GM23248 (cell line): Measurements from ENCODE around the gene BRAT1. TPM values are rescaled to one million over a fixed set of nuclear protein-coding genes. Genes with fewer than 3 reads are reported as not detected.

ENCODE experiments used
- DNase-seq: peaks from one replicate; pipeline ENCODE4 v3.0.0-alpha.2; 2015
- H2AFZ ChIP-seq: fragments of 200-600 bp; sonication (generic); 2 replicates; pipeline ENCODE4 v1.6.1; 2016; ENCODE audit warnings: antibody characterized with exemption
- H3F3A ChIP-seq: fragments of 200-600 bp; sonication (generic); 2 replicates; pipeline ENCODE4 v1.6.1; 2016; ENCODE audit warnings: mild to moderate bottlenecking, antibody characterized with exemption, mixed run types; ENCODE audit not compliant: insufficient read depth
- H3K27ac ChIP-seq: fragments of 200-600 bp; sonication (generic); 2 replicates; pipeline ENCODE4 v1.5.1; 2016; ENCODE audit warnings: mild to moderate bottlenecking
- H3K27me3 ChIP-seq: fragments of 200-600 bp; sonication (generic); replicated peaks from 2 replicates; pipeline ENCODE4 v1.6.1; 2016; ENCODE audit warnings: mild to moderate bottlenecking; ENCODE audit not compliant: insufficient read depth
- H3K36me3 ChIP-seq: fragments of 200-600 bp; sonication (generic); 2 replicates; pipeline ENCODE4 v1.6.1; 2016; ENCODE audit warnings: low read depth, mild to moderate bottlenecking
- H3K4me1 ChIP-seq: fragments of 200-600 bp; sonication (generic); 2 replicates; pipeline ENCODE4 v1.6.1; 2016; ENCODE audit warnings: mild to moderate bottlenecking; ENCODE audit not compliant: insufficient read depth
- H3K4me2 ChIP-seq: fragments of 200-600 bp; sonication (generic); one replicate; pipeline ENCODE4 v1.6.1; 2016; ENCODE audit warnings: mild to moderate bottlenecking; ENCODE audit not compliant: unreplicated experiment
- H3K4me3 ChIP-seq: fragments of 200-600 bp; sonication (generic); 2 replicates; pipeline ENCODE4 v1.5.1; 2016; ENCODE audit warnings: mild to moderate bottlenecking
- H3K79me2 ChIP-seq: fragments of 200-600 bp; sonication (generic); 2 replicates; pipeline ENCODE4 v1.6.1; 2016; ENCODE audit warnings: mild to moderate bottlenecking; ENCODE audit not compliant: insufficient read depth
- H3K9ac ChIP-seq: fragments of 200-600 bp; sonication (generic); 2 replicates; pipeline ENCODE4 v1.6.1; 2016; ENCODE audit warnings: mild to moderate bottlenecking
- H3K9me2 ChIP-seq: fragments of 200-600 bp; sonication (generic); 2 replicates; pipeline ENCODE4 v1.6.1; 2016; ENCODE audit warnings: mixed run types, mild to moderate bottlenecking, moderate library complexity; ENCODE audit not compliant: insufficient read depth
- H3K9me3 ChIP-seq: fragments of 200-600 bp; sonication (generic); one replicate; pipeline ENCODE4 v1.6.1; 2017; ENCODE audit warnings: low read depth
- H4K20me1 ChIP-seq: fragments of 200-600 bp; sonication (generic); 2 replicates; pipeline ENCODE4 v1.6.0; 2016; ENCODE audit not compliant: insufficient read depth
- EZH2 ChIP-seq: fragments of 200-600 bp; sonication (generic); IDR thresholded peaks from 2 replicates; pipeline ENCODE4 v1.6.1; 2018; ENCODE audit warnings: antibody characterized with exemption, mild to moderate bottlenecking; ENCODE audit not compliant: insufficient read depth, poor library complexity, severe bottlenecking
- EZH2phosphoT487 ChIP-seq: fragments of 200-600 bp; sonication (generic); IDR thresholded peaks from 2 replicates; pipeline ENCODE4 v1.6.1; 2018; ENCODE audit warnings: antibody characterized with exemption, moderate library complexity, mild to moderate bottlenecking, low read depth; ENCODE audit not compliant: insufficient read depth
- WGBS, 2 experiments: methylation state at CpG; one replicate each; pipeline ENCODE4 v1.1.6; 2015 to 2017; ENCODE audit warnings: low lambda C conversion rate in 2 of 2, low coverage in 1 of 2; ENCODE audit errors: missing lambda C conversion rate in 2 of 2; 5-methylcytosine and 5-hydroxymethylcytosine counted together
- in situ Hi-C: fragments of 300-500 bp; cut with MboI; formaldehyde crosslinking; loops from 2 replicates; pipeline ENCODE4 v1.15.0; 2020
- polyA plus RNA-seq: library from polyadenylated mRNA; unstranded; fragments of >200 nt; fragmentation: Nextera tagmentation; extraction: Ambion mirVana; gene quantifications from 2 replicates; pipeline ENCODE4 v1.2.1, GENCODE V29; 2016
- total RNA-seq: library from RNA; depleted of rRNA; stranded (reverse); fragments of >200 nt; shearing (Covaris generic); gene quantifications from 2 replicates; pipeline ENCODE4 v1.2.3, GENCODE V29; 2014

BRAT1 gene
- total and polyA plus RNA-seq, 2 experiments from 2014 or later = 28.6 to 39.7 TPM

- Histone ChIP-seq H3K27me3 (no peaks in the 10 kb centered on the region), H3K4me3 (no peak overlapping the region), H3K4me2 (no peak overlapping the region), H3K9me2 (no peaks in the 10 kb centered on the region), H3K36me3 (no peaks in the 10 kb centered on the region), H3K27ac (no peak overlapping the region), H3K9me3 (no peaks in the 10 kb centered on the region), H3K79me2 (no peaks in the 10 kb centered on the region), H2AFZ (no peak overlapping the region), H3K4me1 (0 out of 2 replicates have a peak, but pooled peaks cover 6% of the 10 kb centered on the region), H3K9ac (no peak overlapping the region), H4K20me1 (no peaks in the 10 kb centered on the region), H3F3A (no peaks in the 10 kb centered on the region)
- TF ChIP-seq EZH2 (no peak), EZH2phosphoT487 (no peak)
- DNase-seq = no peak
- WGBS, 2 experiments = 54 to 62% methylated on average over 13 to 25 of the region's 25 CpGs
- in situ Hi-C loops = no loop called here
These were observed 59.7 kb downstream of the BRAT1 start for GRCh38 chr7:2495418-2496299.

DNA sequence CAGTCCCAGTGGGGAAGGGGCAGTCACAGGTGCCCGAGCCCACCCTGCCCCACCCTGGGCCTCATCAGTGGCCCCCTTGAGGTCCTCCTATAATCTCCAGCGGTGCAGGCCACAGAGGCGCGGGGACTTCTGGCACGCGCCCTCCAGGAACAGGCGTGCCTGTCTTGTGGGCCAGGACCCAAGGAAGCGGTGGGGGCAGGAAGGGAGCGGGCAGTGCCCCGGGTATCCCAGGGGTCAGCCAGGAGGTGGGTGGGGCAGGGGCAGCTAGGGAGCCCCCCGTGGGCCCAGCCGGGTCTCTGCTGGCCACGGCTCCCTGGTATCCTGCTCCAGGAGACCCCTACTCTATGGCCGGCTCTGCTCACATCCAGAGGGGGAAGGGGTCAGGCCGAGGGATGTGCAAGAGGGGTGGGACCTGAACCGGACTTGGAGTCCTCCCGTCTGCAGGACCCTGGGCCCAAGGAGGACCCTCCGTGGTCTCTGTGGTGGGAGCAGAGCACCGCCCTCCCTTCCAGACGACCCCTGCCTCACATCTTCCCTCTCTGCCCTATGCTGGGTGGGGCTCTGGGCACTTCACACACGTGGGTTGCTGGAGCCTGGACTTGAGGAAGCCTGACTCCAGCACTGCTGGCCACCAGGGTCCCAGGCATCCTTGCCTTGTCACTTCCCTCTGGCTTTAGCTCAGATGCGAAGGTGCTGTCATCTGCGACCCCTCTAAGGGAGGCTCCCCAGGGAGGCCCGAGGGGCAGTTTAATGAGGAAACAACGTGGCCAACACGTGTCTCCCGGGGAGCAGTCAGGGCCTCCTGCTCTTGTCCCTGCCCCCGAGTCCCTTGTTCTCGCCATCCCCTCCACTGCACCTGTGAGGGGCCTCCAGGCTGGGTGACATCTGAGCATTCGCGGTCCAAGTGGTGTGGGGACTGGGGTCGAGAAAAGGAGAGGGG lies 60.9 kb downstream of the BRAT1 start:
- WGBS, 2 experiments = 54% methylated on average over 26 to 27 of the region's 32 CpGs
- H3K27me3 ChIP-seq = no peaks in the 10 kb centered on the region
- H2AFZ ChIP-seq = no peak overlapping the region
- H3K27ac ChIP-seq = no peak overlapping the region
- no peaks in the 10 kb centered on the region for H3K9me2 ChIP-seq
- H3K36me3 ChIP-seq = no peaks in the 10 kb centered on the region
- H3K9ac ChIP-seq = no peak overlapping the region
- in situ Hi-C loops = no loop called here
- no peaks in the 10 kb centered on the region for H4K20me1 ChIP-seq
- H3K4me3 ChIP-seq = no peak overlapping the region
- no peak overlapping the region for H3K4me2 ChIP-seq
- no peaks in the 10 kb centered on the region for H3F3A ChIP-seq
- no peaks in the 10 kb centered on the region for H3K9me3 ChIP-seq
- no peaks in the 10 kb centered on the region for H3K79me2 ChIP-seq
- 0 out of 2 replicates have a peak, but pooled peaks cover 6% of the 10 kb centered on the region for H3K4me1 ChIP-seq
- TF ChIP-seq EZH2phosphoT487 (no peak), EZH2 (no peak)
- no peak for DNase-seq

DNA sequence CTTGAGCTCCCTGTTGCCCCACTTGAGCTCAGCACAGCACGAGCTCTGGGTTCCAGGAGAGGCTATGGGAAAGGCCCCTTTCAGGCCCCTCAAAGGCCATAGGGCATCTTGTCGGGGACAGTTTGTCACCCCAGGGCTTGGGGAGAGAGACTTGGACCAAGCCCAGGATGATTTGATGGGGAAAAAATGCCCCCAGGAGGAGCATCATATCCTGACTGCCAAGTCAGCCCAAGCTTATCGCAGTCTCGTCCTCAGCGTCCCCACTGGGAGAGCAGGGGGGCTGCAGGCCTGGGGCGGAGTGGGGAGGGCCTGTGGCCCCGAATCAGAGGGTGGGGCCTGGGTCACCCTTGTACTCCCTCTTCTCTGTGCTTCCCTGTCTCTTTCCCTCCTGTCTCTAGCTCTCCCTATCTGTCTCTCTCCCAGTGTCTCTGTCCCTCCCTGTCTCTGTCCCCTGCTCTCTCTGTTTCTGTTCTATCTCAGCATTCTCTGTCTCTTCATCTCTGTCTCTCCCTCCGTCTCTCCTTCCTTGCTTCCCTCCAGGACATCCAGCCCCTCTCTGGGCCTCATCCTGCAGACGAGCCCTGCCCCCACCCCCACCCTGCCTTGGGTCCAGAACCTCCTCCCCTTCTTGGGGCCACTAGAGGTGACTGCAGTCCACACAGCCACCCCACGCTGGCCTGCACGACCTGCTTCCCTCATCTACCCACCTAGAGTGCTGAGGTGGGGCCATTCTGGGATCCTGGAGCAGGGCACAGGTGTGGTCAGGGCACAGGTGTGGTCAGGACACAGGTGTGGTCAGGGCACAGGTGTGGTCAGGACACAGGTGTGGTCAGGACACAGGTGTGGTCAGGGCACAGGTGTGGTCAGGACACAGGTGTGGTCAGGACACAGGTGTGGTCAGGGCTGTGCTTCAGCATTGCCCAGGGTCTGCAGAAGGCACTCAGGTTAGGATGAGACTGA lies 61.8 kb downstream of the BRAT1 start:
- H3F3A ChIP-seq = peaks cover under 1% of the 10 kb centered on the region; the same call in 1 of the 2 replicates
- no peaks in the 10 kb centered on the region for H3K9me3 ChIP-seq
- H3K4me1 ChIP-seq = 0 out of 2 replicates have a peak, but pooled peaks cover 9% of the 10 kb centered on the region
- H3K27ac ChIP-seq = no peak overlapping the region
- H3K36me3 ChIP-seq = no peaks in the 10 kb centered on the region
- no peak overlapping the region for H3K9ac ChIP-seq
- H2AFZ ChIP-seq = no peak overlapping the region
- TF ChIP-seq EZH2 (no peak), EZH2phosphoT487 (no peak)
- in situ Hi-C loops = no loop called here
- 35 to 37% methylated on average over 9 to 11 of the region's 11 CpGs for WGBS, 2 experiments
- peak; percentile 60 for DNase-seq
- no peak overlapping the region for H3K4me3 ChIP-seq
- H3K27me3 ChIP-seq = no peaks in the 10 kb centered on the region
- H3K4me2 ChIP-seq = no peak overlapping the region
- no peaks in the 10 kb centered on the region for H4K20me1 ChIP-seq
- H3K9me2 ChIP-seq = no peaks in the 10 kb centered on the region
- H3K79me2 ChIP-seq = no peaks in the 10 kb centered on the region
